Psoas muscle (tissue), 8 donors: Measurements from ENCODE around the gene CORO1C. TPM values are rescaled to one million over a fixed set of nuclear protein-coding genes. Genes with fewer than 3 reads are reported as not detected.
"Not testable (repeated sequence)": the region's sequence is repeated elsewhere in the genome, so short reads cannot be mapped to it uniquely, and the experiment has no call there.

Experiments used
- ATAC-seq, 4 donors: fragments of 200-7000 bp; cut with Tn5 transposase; one replicate each; pipeline ENCODE4 v1.9.1; 2020; ENCODE audit warnings: moderate library complexity in 3 of 4, mild to moderate bottlenecking in 2 of 4
- DNase-seq, 2 donors: peaks; one replicate each; pipeline ENCODE4 v3.0.0-alpha.2; 2020
- H3K27ac ChIP-seq: fragments of 200-600 bp; one replicate; pipeline ENCODE4 v1.8.0; 2022
- H3K27me3 ChIP-seq, 3 donors: fragments of 200-600 bp in 1 of 3; one replicate each; pipeline versions ENCODE4 v1.6.1 to v1.8.0; 2013 to 2022; ENCODE audit warnings: low read length in 2 of 3, mild to moderate bottlenecking in 2 of 3, moderate library complexity in 1 of 3; ENCODE audit not compliant: insufficient read depth in 3 of 3
- H3K36me3 ChIP-seq, 2 donors: fragments of 200-600 bp in 1 of 2; one replicate each; pipeline versions ENCODE4 v1.6.1 to v1.8.0; 2013 to 2022; ENCODE audit warnings: low read depth in 1 of 2, mild to moderate bottlenecking in 1 of 2, moderate library complexity in 1 of 2; ENCODE audit not compliant: insufficient read depth in 1 of 2
- H3K4me1 ChIP-seq: fragments of 200-600 bp; one replicate; pipeline ENCODE4 v1.8.0; 2022
- H3K4me3 ChIP-seq: fragments of 200-600 bp; one replicate; pipeline ENCODE4 v1.8.0; 2022; ENCODE audit warnings: mild to moderate bottlenecking
- H3K9me3 ChIP-seq: fragments of 200-600 bp; one replicate; pipeline ENCODE4 v1.8.0; 2022
- CTCF ChIP-seq: fragments of 200-600 bp; IDR thresholded peaks from one replicate; pipeline ENCODE4 v1.8.0; 2022; ENCODE audit warnings: antibody characterized with exemption
- WGBS, 3 donors: extraction: QIAGEN DNeasy Blood & Tissue Kit; methylation state at CpG; one replicate each; pipeline versions ENCODE4 v1.1.6 to v1.1.7; 2013; 5-methylcytosine and 5-hydroxymethylcytosine counted together
- intact Hi-C, 2 donors: fragments of 100-400 bp; cut with DNase I; formaldehyde crosslinking; loops; one replicate each; pipeline versions ENCODE4 v1.11.0 to v1.14.2; 2022
- polyA plus RNA-seq, 3 donors: library from polyadenylated mRNA; stranded (reverse); fragments of 200-250 nt; gene quantifications; one replicate each; pipeline ENCODE4 v1.2.3, GENCODE V29; 2013
- total RNA-seq, 4 donors: library from RNA; stranded (reverse); fragmentation: NEBNext Ultra II Directional in 2 of 4; extraction: Animal tissue kit (Norgen Biotek cat#: 25700) in 2 of 4; gene quantifications; one replicate each; pipeline versions ENCODE4 v1.2.1 to v1.2.4, GENCODE V29; 2021 to 2023
- donor health status: healthy with polysubstance abuse.
- donor health status: DM: no; HTN: no; CAD: no; lungs with moderate emphysema.
- donor health status: Bipolar disorder and iron deficiency.
- donor health status: healthy.
- donor health status: DM: yes; HTN: yes; CAD: no.
- donor health status: DM: no; HTN: no; CAD: no.
- donor health status: DM: no; HTN: no; CAD: no.
- donor health status: DM: yes; HTN: yes; CAD: no.

The CORO1C gene
- total and polyA plus RNA-seq, 7 donors, result 16.9 to 67.1 (median 40.5) TPM

DNA sequence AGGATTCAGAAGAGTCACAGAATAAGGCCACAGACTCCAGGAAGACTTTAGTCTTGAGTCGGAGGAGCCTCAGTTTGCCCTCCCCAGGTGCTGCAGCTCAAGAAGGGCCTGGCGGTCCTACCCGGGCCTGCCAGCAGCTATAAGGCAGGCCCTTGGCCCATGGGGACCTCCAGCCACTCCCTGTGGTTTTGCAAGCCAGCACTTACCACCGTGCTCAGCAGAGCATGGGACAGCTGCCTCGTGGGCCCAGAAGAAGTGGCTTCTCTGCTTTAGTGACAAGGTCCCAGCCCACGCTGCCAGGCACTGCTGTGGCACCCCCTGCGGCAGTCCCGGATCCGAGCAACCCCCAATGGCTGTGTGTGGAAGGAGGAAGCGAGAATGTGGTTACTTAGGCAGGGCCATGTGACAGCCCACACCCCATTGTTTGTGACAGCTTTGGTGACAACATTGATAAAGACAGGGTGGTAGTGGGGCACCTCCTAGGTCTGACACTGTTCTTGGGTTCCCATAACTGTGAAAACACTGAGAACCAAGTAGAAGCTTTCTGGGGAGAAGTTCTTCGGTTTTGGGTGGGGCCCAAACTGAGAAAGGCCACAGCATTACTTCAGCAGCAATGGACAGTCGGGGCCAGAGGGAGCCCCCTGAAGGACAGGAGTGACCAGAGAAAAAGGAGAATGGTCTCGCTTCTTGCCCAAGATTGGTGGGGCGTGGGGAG lies 97.6 kb downstream of the CORO1C start, which contains the start of gene SELPLG:
TSS of gene SELPLG (minus strand) at position 361 of the 715 bp plus-strand sequence. CDS start 9,587 bp downstream, outside the sequence.
- no peaks in the 10 kb centered on the region for H3K9me3 ChIP-seq
- peak; percentile 55 to 78 for DNase-seq
- H3K36me3 ChIP-seq, result no peaks in the 10 kb centered on the region
- 66 to 81% (median 71%) methylated on average over 14 of the region's 14 CpGs for WGBS, 3 donors
- peak in 3 of 4 donors; percentile 21 to 25 (median 23) for ATAC-seq
- intact Hi-C loops, result no loop called here
- H3K4me1 ChIP-seq, result peaks cover 10% of the 10 kb centered on the region
- peak within 1 kb of the TSS; percentile 38 for H3K4me3 ChIP-seq
- no peak for TF ChIP-seq CTCF
- H3K27ac ChIP-seq, result peak within 1 kb of the TSS; percentile 3
- H3K27me3 ChIP-seq, result peaks cover 0 to 6% (median 0%) of the 10 kb centered on the region in 3 donors

DNA sequence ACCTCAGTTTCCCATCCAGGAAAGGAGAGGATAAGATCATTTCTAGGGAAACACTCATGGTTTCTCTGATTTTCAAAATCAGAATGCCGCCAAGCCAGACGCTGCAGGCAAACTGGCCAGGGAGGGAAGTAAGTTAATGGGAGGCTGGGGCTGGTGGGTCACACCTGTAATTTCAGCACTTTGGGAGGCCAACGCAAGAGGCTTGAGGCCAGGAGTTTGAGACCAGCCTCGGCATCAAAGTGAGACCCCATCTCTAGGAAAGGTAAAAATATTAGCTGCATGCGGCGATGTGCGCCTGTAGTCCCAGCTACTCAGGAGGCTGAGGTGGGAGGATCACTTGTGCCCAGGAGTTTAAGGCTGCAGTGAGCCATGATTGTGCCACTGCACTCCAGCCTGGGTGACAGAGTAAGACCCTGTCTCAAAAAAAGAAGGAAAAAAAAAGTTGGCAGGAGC lies 98.2 kb downstream of the CORO1C start:
- peak overlapping the region; percentile 38 for H3K4me3 ChIP-seq
- H3K27me3 ChIP-seq, result peaks cover 0 to 6% (median 0%) of the 10 kb centered on the region in 3 donors
- no peak overlapping the region for H3K27ac ChIP-seq
- ATAC-seq (no peak), DNase-seq (no peak)
- H3K4me1 ChIP-seq, result peaks cover 7% of the 10 kb centered on the region
- no peaks in the 10 kb centered on the region for H3K9me3 ChIP-seq
- WGBS, 3 donors, result 87 to 93% (median 91%) methylated on average over 7 of the region's 7 CpGs
- no peaks in the 10 kb centered on the region for H3K36me3 ChIP-seq
- intact Hi-C loops, result no loop called here
- no peak for TF ChIP-seq CTCF

- H3K36me3 ChIP-seq, H3K27me3 ChIP-seq, H3K4me3 ChIP-seq, H3K4me1 ChIP-seq, intact Hi-C loops, H3K27ac ChIP-seq, DNase-seq, H3K9me3 ChIP-seq, ATAC-seq: not testable (repeated sequence)
- WGBS, 3 donors, result 89 to 97% (median 93%) methylated on average over 4 of the region's 4 CpGs
These were observed 100.1 kb downstream of the CORO1C start for GRCh38 chr12:108631261-108631660.

DNA sequence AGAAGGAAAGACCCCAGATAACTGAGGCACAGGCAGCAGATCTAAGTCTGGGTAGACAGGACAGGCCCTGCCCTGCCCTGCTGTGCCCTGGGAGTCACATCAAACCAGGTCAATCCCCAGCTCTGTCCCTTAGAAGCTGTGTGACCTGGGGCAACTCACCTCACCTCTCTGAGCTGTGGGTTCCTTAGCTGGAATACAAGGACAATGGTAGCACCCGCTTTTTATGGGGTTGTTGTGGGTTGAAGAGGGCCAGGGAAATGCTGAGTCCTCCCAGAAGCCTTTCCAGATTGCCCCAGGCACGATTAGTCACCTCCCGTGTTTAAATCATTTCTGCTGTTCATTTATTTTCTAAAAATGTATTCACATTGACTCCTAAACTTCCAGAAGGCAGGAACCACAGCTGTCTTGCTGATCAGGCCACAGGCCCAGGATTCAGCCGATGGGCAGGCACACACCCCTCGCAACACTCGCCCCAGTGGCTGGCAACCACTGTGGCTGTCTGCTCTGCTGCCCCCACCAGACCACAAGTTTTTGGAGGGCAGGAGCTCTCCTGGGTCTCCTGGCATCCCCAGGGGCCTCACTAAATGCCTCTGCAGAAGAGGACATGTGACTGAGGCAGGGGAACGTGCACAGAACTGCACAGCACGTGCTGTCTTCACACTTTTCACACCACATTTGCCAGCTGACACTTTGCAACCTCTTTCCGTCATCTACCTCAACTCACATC lies 100.7 kb downstream of the CORO1C start:
- intact Hi-C loops, result no loop called here
- no peak for ATAC-seq
- H3K4me1 ChIP-seq, result peaks cover 2% of the 10 kb centered on the region
- no peaks in the 10 kb centered on the region for H3K9me3 ChIP-seq
- no peaks in the 10 kb centered on the region for H3K27me3 ChIP-seq
- H3K27ac ChIP-seq, result no peak overlapping the region
- 52 to 66% (median 61%) methylated on average over 9 of the region's 9 CpGs for WGBS, 3 donors
- no peak for DNase-seq
- no peaks in the 10 kb centered on the region for H3K36me3 ChIP-seq
- no peak overlapping the region for H3K4me3 ChIP-seq
- no peak for TF ChIP-seq CTCF

DNA sequence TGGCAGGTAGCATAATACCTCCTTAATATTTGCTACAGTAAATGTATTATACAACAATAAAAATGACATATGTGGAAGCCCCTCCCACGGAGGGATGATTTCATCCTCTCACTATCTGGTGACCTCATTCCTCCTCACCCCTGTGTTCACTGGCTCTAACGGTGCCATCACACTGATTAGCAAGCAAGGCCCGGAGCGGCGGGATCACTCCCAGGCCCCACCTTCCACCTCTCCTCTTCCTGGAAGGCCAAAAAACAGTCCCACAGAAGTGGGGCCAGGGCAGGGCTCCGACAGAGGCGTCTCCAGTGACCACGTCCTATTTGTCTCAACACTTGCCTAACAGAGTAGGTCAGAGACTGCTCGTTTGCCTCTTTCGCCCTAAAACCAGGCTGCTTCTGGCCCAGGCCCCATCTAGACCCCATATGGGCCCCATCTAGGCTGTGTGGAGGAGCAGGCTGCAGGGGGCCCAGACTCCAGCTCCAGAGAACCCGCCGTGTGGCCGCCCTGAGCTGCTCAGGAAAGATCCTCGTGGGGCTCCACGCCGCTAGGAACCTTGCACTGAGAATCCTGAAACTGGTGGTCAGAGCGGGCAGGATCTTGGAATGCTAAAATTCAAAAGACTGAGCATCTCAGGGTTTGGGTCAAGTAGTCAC lies 101.4 kb downstream of the CORO1C start:
- no peak for TF ChIP-seq CTCF
- DNase-seq, result peak in 1 of 2 donors; percentile 52
- 55 to 67% (median 58%) methylated on average over 17 of the region's 17 CpGs for WGBS, 3 donors

More for the DNA sequence above, 101.4 kb downstream of the CORO1C start:
- peak in 1 of 4 donors; percentile 14 for ATAC-seq
- no peaks in the 10 kb centered on the region for H3K27me3 ChIP-seq
- H3K36me3 ChIP-seq, result no peaks in the 10 kb centered on the region
- H3K9me3 ChIP-seq, result no peaks in the 10 kb centered on the region
- H3K4me3 ChIP-seq, result no peak overlapping the region
- H3K27ac ChIP-seq, result peak overlapping the region; percentile 8
- H3K4me1 ChIP-seq, result no peaks in the 10 kb centered on the region
- intact Hi-C loops, result no loop called here
